Measurements from ENCODE around the gene CDYL. TPM values are rescaled to one million over a fixed set of nuclear protein-coding genes. Genes with fewer than 3 reads are reported as not detected.

The CDYL gene
- total RNA-seq, 1 donor from 2014 or later = 31.9 TPM

DNA sequence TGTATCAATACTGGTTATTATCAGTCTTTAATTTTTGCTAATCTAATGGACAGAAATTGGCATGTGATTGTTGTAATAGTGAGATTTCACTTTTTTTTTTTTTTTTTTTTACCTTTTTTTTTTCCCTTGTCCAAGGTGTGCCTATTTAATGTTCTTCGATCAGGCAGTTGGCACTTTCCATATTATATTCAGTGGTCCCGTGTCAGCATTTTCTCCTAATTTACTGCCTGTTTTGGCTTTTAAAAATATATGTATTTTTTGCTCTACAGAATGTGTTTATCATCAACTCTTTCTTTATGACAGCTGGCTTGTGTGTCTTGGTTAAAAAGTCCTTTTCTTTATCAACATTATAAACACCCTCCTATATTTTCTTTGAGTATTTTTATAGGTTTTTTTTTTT is 39.4 kb downstream of the CDYL start:
- H3K4me1 ChIP-seq = peaks cover 54% of the 10 kb centered on the region
- H3K4me3 ChIP-seq = no peak overlapping the region
- H3K27ac ChIP-seq = no peak overlapping the region
- no peak for TF ChIP-seq POLR2A (IDR thresholded peaks at IDR 0.05)
- no peak for TF ChIP-seq POLR2AphosphoS5 (IDR thresholded peaks at IDR 0.05; ENCODE audit: insufficient read depth in 1 of 2, low read depth in 1 of 2)
- TF ChIP-seq, protein P1, sequence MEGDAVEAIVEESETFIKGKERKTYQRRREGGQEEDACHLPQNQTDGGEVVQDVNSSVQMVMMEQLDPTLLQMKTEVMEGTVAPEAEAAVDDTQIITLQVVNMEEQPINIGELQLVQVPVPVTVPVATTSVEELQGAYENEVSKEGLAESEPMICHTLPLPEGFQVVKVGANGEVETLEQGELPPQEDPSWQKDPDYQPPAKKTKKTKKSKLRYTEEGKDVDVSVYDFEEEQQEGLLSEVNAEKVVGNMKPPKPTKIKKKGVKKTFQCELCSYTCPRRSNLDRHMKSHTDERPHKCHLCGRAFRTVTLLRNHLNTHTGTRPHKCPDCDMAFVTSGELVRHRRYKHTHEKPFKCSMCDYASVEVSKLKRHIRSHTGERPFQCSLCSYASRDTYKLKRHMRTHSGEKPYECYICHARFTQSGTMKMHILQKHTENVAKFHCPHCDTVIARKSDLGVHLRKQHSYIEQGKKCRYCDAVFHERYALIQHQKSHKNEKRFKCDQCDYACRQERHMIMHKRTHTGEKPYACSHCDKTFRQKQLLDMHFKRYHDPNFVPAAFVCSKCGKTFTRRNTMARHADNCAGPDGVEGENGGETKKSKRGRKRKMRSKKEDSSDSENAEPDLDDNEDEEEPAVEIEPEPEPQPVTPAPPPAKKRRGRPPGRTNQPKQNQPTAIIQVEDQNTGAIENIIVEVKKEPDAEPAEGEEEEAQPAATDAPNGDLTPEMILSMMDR (IDR thresholded peaks at IDR 0.05) = no peak
- no peaks in the 10 kb centered on the region for H3K36me3 ChIP-seq
- H3K9me3 ChIP-seq = no peaks in the 10 kb centered on the region
- no peak for DNase-seq (ENCODE audit: extremely low spot score in 2 of 2)
- intact Hi-C loops (cut with DNase I) = no loop called here
- H3K27me3 ChIP-seq = no peaks in the 10 kb centered on the region

DNA sequence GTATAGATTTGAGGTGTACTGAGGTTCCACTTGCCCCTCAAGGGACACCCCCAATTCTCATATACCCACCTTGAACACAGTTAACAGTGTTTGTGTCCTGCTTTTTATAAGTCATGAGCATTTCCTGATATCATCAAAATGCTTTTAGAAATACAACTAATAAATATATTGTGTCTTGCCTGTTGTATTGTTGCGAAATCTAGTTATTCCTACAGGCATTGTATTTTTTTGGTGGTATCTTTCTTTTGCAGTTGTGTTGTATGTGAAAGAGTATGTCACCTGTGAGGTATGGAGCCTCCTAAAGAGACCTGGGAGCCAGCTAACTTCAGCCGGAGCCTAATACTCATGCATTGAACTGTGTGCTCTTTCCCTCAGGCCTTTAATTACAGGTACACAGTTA is 40.7 kb downstream of the CDYL start:
- Histone ChIP-seq H3K9me3 (no peaks in the 10 kb centered on the region), H3K27ac (no peak overlapping the region), H3K4me1 (peaks cover 52% of the 10 kb centered on the region), H3K36me3 (no peaks in the 10 kb centered on the region), H3K4me3 (no peak overlapping the region), H3K27me3 (no peaks in the 10 kb centered on the region)
- intact Hi-C loops (cut with DNase I) = no loop called here
- DNase-seq (ENCODE audit: extremely low spot score in 2 of 2) = no peak
- TF ChIP-seq POLR2A (IDR thresholded peaks at IDR 0.05) = no peak
- no peak for TF ChIP-seq POLR2AphosphoS5 (IDR thresholded peaks at IDR 0.05; ENCODE audit: insufficient read depth in 1 of 2, low read depth in 1 of 2)
- TF ChIP-seq, protein P1 (IDR thresholded peaks at IDR 0.05) = no peak

DNA sequence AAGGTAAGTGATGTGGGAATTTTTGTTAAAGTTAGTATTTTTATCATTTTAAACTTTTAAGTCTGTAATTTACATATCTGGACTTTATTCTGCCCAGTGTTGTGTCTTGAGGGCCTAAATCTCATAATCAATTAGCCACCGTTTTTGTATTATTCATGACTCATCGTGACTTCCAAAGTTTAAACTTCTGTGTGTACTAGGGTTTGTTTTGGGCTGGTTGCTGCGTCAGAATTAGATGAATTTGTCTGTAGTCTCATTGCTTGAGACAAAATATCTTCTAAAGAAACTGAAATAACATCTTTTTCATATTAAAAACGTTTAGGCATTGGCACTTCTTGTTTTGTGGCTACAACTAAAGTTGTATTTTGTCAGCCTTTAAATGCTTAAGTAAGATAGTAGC is 41.3 kb downstream of the CDYL start:
- Histone ChIP-seq H3K27me3 (no peaks in the 10 kb centered on the region), H3K4me1 (peaks cover 45% of the 10 kb centered on the region), H3K4me3 (no peak overlapping the region), H3K27ac (no peak overlapping the region), H3K9me3 (no peaks in the 10 kb centered on the region), H3K36me3 (no peaks in the 10 kb centered on the region)
- intact Hi-C loops (cut with DNase I) = no loop called here
- DNase-seq (ENCODE audit: extremely low spot score in 2 of 2) = no peak
- TF ChIP-seq POLR2A (IDR thresholded peaks at IDR 0.05) (no peak), POLR2AphosphoS5 (IDR thresholded peaks at IDR 0.05; ENCODE audit: insufficient read depth in 1 of 2, low read depth in 1 of 2) (no peak)
- TF ChIP-seq, protein P1 (IDR thresholded peaks at IDR 0.05) = no peak

DNA sequence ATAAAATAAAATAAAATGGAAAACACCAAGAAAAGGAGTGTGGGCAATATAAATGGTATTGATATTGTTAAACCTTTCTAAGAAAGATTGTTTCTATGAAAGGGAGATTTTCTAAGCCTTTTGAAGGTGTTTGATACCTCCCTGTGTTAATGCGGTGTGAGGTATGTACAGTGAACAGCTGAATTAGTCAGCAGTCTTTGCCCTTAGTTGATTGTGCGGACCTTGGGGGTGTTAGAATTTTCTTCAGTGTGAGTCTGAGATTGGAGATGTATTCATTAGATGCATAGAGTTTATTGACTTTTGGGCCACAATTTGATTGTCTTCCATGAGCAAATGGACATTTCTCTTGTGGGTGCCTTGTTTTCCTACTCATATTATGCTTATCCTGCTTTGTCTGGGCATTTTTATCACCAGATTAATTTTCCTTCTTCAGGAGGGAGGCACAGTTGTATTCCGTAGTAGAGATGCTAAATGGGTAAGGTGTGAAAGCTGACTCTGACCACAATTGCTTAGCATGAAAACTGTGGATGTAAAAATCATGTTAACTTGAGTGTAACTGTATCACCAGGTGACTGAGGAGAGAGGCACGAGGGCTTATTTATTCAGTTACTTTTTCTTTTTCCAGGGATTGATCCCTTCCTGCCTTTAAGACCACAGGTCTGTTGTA is 42.2 kb downstream of the CDYL start:
- intact Hi-C loops (cut with DNase I) = no loop called here
- H3K27ac ChIP-seq = no peak overlapping the region

More for the DNA sequence above, 42.2 kb downstream of the CDYL start:
- H3K9me3 ChIP-seq = no peaks in the 10 kb centered on the region
- DNase-seq (ENCODE audit: extremely low spot score in 2 of 2) = no peak
- H3K4me1 ChIP-seq = peaks cover 43% of the 10 kb centered on the region
- H3K36me3 ChIP-seq = no peaks in the 10 kb centered on the region
- no peaks in the 10 kb centered on the region for H3K27me3 ChIP-seq
- no peak overlapping the region for H3K4me3 ChIP-seq
- TF ChIP-seq POLR2AphosphoS5 (IDR thresholded peaks at IDR 0.05; ENCODE audit: insufficient read depth in 1 of 2, low read depth in 1 of 2) (no peak), POLR2A (IDR thresholded peaks at IDR 0.05) (no peak)
- TF ChIP-seq, protein P1 (IDR thresholded peaks at IDR 0.05) = no peak
